Endodermal cell (in vitro differentiated cells): ENCODE data around the gene SUPV3L1. TPM values are rescaled to one million over a fixed set of nuclear protein-coding genes. Genes with fewer than 3 reads are reported as not detected.

Experiments
- DNase-seq: peaks from one replicate; pipeline ENCODE4 v3.0.0-alpha.2; 2017
- H3K27ac ChIP-seq: 2 replicates; pipeline ENCODE4 v1.5.1; 2013; ENCODE audit warnings: mild to moderate bottlenecking, low read depth, low read length, moderate library complexity
- H3K27me3 ChIP-seq: 2 replicates; pipeline ENCODE4 v1.6.1; 2013; ENCODE audit warnings: mild to moderate bottlenecking, low read length, moderate library complexity; ENCODE audit not compliant: insufficient read depth, control insufficient read depth, poor library complexity, severe bottlenecking
- H3K36me3 ChIP-seq: 2 replicates; pipeline ENCODE4 v1.7.0; 2013; ENCODE audit warnings: mild to moderate bottlenecking, low read length, moderate library complexity; ENCODE audit not compliant: control insufficient read depth, insufficient read depth
- H3K4me1 ChIP-seq: one replicate; pipeline ENCODE4 v1.7.0; 2013; ENCODE audit warnings: low read length; ENCODE audit not compliant: control insufficient read depth, insufficient read depth
- H3K4me3 ChIP-seq: 2 replicates; pipeline ENCODE4 v1.5.1; 2013; ENCODE audit warnings: mild to moderate bottlenecking, low read length, moderate library complexity
- H3K9ac ChIP-seq: 2 replicates; pipeline ENCODE4 v1.6.1; 2013; ENCODE audit warnings: mild to moderate bottlenecking, low read length, moderate library complexity; ENCODE audit not compliant: poor library complexity, severe bottlenecking; ENCODE audit errors: extremely low read depth
- H3K9me3 ChIP-seq: 2 replicates; pipeline ENCODE4 v1.6.1; 2013; ENCODE audit warnings: mild to moderate bottlenecking, low read length, moderate library complexity; ENCODE audit not compliant: control insufficient read depth
- H3K27ac Mint-ChIP-seq: 2 replicates; pipeline ENCODE4 v1.8.0; 2020; ENCODE audit warnings: mixed read lengths
- H3K27me3 Mint-ChIP-seq: 2 replicates; pipeline ENCODE4 v1.8.0; 2021; ENCODE audit warnings: mild to moderate bottlenecking, mixed read lengths; ENCODE audit not compliant: insufficient read depth
- H3K36me3 Mint-ChIP-seq: 2 replicates; pipeline ENCODE4 v1.8.0; 2020; ENCODE audit warnings: low read depth, mixed read lengths
- H3K4me1 Mint-ChIP-seq: 2 replicates; pipeline ENCODE4 v1.8.0; 2020; ENCODE audit warnings: mixed read lengths
- H3K4me3 Mint-ChIP-seq: 2 replicates; pipeline ENCODE4 v1.8.0; 2020; ENCODE audit warnings: mild to moderate bottlenecking, moderate library complexity, mixed read lengths
- H3K9me3 Mint-ChIP-seq: 2 replicates; pipeline ENCODE4 v1.8.0; 2020; ENCODE audit warnings: mild to moderate bottlenecking, mixed read lengths
- CTCF ChIP-seq: fragments of 200-600 bp; sonication (generic); conservative IDR thresholded peaks from 2 replicates; pipeline ENCODE4 v1.5.0; 2021; ENCODE audit warnings: antibody characterized with exemption, mild to moderate bottlenecking
- WGBS, 2 experiments: methylation state at CpG; one replicate each; pipeline versions ENCODE4 v1.1.5 to v1.1.7; 2013; ENCODE audit warnings: missing lambda C conversion rate in 2 of 2, mixed read lengths in 1 of 2; ENCODE audit not compliant: insufficient coverage in 1 of 2, insufficient read length in 1 of 2; 5-methylcytosine and 5-hydroxymethylcytosine counted together
- total RNA-seq, 2 donors: library from RNA; stranded (reverse); fragmentation: NEBNext Ultra II Directional in 1 of 2; extraction: Animal tissue kit (Norgen Biotek cat#: 25700) in 1 of 2; gene quantifications; 2 replicates in 1 of 2; 3 replicates in 1 of 2; pipeline ENCODE4 v1.2.1, GENCODE V29; 2021

SUPV3L1 gene
- total RNA-seq, 2 donors from 2014 or later, result 36.3 to 38.6 TPM

GRCh38 chr10:69211104-69211503, 31.1 kb downstream of the SUPV3L1 start:
- no peaks in the 10 kb centered on the region for H3K4me1 ChIP-seq
- H3K27me3 ChIP-seq, result no peaks in the 10 kb centered on the region
- no peak overlapping the region for H3K27ac ChIP-seq
- no peak for DNase-seq
- H3K9me3 Mint-ChIP-seq, result peaks cover 5% of the 10 kb centered on the region
- WGBS, 2 experiments, result 61% methylated on average over 2 of the region's 2 CpGs; no CpG with 5 or more reads in 1 of the 2 experiments
- H3K36me3 Mint-ChIP-seq, result peaks cover 23% of the 10 kb centered on the region
- no peak overlapping the region for H3K27ac Mint-ChIP-seq
- no peaks in the 10 kb centered on the region for H3K4me1 Mint-ChIP-seq
- H3K4me3 ChIP-seq, result no peak overlapping the region
- H3K36me3 ChIP-seq, result peaks cover 30% of the 10 kb centered on the region
- H3K4me3 Mint-ChIP-seq, result no peak overlapping the region
- H3K27me3 Mint-ChIP-seq, result no peaks in the 10 kb centered on the region
- no peak for TF ChIP-seq CTCF
- no peaks in the 10 kb centered on the region for H3K9me3 ChIP-seq
- H3K9ac ChIP-seq, result no peak overlapping the region

- no peak overlapping the region for H3K4me3 Mint-ChIP-seq
- H3K27me3 Mint-ChIP-seq, result no peaks in the 10 kb centered on the region
- Histone ChIP-seq H3K9me3 (no peaks in the 10 kb centered on the region), H3K36me3 (peaks cover 26% of the 10 kb centered on the region), H3K27me3 (no peaks in the 10 kb centered on the region), H3K27ac (no peak overlapping the region), H3K4me3 (no peak overlapping the region), H3K9ac (no peak overlapping the region), H3K4me1 (no peaks in the 10 kb centered on the region)
- DNase-seq, result no peak
- no peak for TF ChIP-seq CTCF
- H3K36me3 Mint-ChIP-seq, result peaks cover 19% of the 10 kb centered on the region
- no peak overlapping the region for H3K27ac Mint-ChIP-seq
- 93 to 100% methylated on average over 3 of the region's 3 CpGs for WGBS, 2 experiments
- H3K9me3 Mint-ChIP-seq, result peaks cover 5% of the 10 kb centered on the region
- no peaks in the 10 kb centered on the region for H3K4me1 Mint-ChIP-seq
Observed at GRCh38 chr10:69211524-69211923, 31.5 kb downstream of the SUPV3L1 start.

- no peaks in the 10 kb centered on the region for H3K4me1 Mint-ChIP-seq
- peaks cover 5% of the 10 kb centered on the region for H3K9me3 Mint-ChIP-seq
- TF ChIP-seq CTCF, result no peak
- Histone ChIP-seq H3K27me3 (no peaks in the 10 kb centered on the region), H3K4me1 (no peaks in the 10 kb centered on the region), H3K27ac (no peak overlapping the region), H3K36me3 (peaks cover 7% of the 10 kb centered on the region), H3K9ac (no peak overlapping the region), H3K9me3 (no peaks in the 10 kb centered on the region), H3K4me3 (no peak overlapping the region)
- H3K27me3 Mint-ChIP-seq, result no peaks in the 10 kb centered on the region
- no peak overlapping the region for H3K4me3 Mint-ChIP-seq
- 84 to 92% methylated on average over 4 to 5 of the region's 5 CpGs for WGBS, 2 experiments
- H3K27ac Mint-ChIP-seq, result no peak overlapping the region
- DNase-seq, result no peak
- H3K36me3 Mint-ChIP-seq, result peaks cover 3% of the 10 kb centered on the region
Observed at GRCh38 chr10:69213591-69214311, 33.7 kb downstream of the SUPV3L1 start.
